HCT116 (cell line): Measurements from ENCODE around the gene PLCB1. TPM values are rescaled to one million over a fixed set of nuclear protein-coding genes. Genes with fewer than 3 reads are reported as not detected.

Source experiments
- ATAC-seq: fragments of 200-7000 bp; cut with Tn5 transposase; 2 replicates; pipeline ENCODE4 v1.9.1; 2020; ENCODE audit warnings: mild to moderate bottlenecking, moderate library complexity
- BruUV-seq: library from RNA; stranded (reverse); fragments of 400-500 nt; replicated peaks from 2 replicates; lab custom pipeline; 2021; lab: Mats Ljungman, UMichigan
- CTCF ChIA-PET: fragments of 300-600 bp; sonication (Branson Sonifier 250); formaldehyde crosslinking; loops from one replicate; lab custom pipeline; 2021; ENCODE audit warnings: antibody characterized with exemption; lab: Charles Lee
- POLR2A ChIA-PET: fragments of 300-600, 350-600 bp; sonication (Branson Sonifier 250); formaldehyde crosslinking; loops from one replicate; lab custom pipeline; 2021; ENCODE audit warnings: antibody characterized with exemption; lab: Charles Lee
- RAD21 ChIA-PET, 2 experiments: fragments of 300-600 bp; sonication (Branson Sonifier 250); formaldehyde crosslinking; loops; one replicate each; lab custom pipeline; 2023; ENCODE audit warnings: low total read pairs in 2 of 2; ENCODE audit not compliant: uncharacterized antibody in 2 of 2, unreplicated experiment in 2 of 2, low non-redundant PET in 1 of 2; lab: Charles Lee
- DNase-seq: peaks from one replicate; pipeline ENCODE4 v3.0.0-alpha.2; 2010; ENCODE audit warnings: low read depth, low spot score
- H2AFZ ChIP-seq: fragments of 200-600 bp; shearing (Covaris generic), sonication (generic); 2 replicates; pipeline ENCODE4 v1.6.1; 2017; ENCODE audit warnings: low read depth, mixed run types, mixed read lengths, antibody characterized with exemption, low read length; ENCODE audit not compliant: poor library complexity, severe bottlenecking
- H3K27ac ChIP-seq: 2 replicates; pipeline ENCODE4 v1.5.1; 2012; ENCODE audit warnings: low read depth, low read length
- H3K27me3 ChIP-seq: fragments of 200-600 bp; sonication (generic); 2 replicates; pipeline ENCODE4 v1.6.1; 2016; ENCODE audit warnings: mixed run types, low read length, mixed read lengths; ENCODE audit not compliant: insufficient read depth
- H3K36me3 ChIP-seq, 2 experiments: fragments of 200-500 bp in 1 of 2; fragments of 200-600 bp in 1 of 2; sonication (Bioruptor generic) in 1 of 2; sonication (generic) in 1 of 2; 2 replicates each; pipeline versions ENCODE4 v1.5.1 to v1.6.1; 2014 to 2016; ENCODE audit warnings: low read length in 2 of 2, inconsistent platforms in 1 of 2, mixed read lengths in 1 of 2, mixed run types in 1 of 2; ENCODE audit not compliant: insufficient read depth in 2 of 2, control insufficient read depth in 1 of 2
- H3K4me1 ChIP-seq, 2 experiments: fragments of 200-600 bp in 1 of 2; sonication (generic) in 1 of 2; 2 replicates each; pipeline versions ENCODE4 v1.5.1 to v1.6.1; 2012 to 2017; ENCODE audit warnings: low read length in 2 of 2, inconsistent platforms in 1 of 2, mild to moderate bottlenecking in 1 of 2, mixed read lengths in 1 of 2, mixed run types in 1 of 2, moderate library complexity in 1 of 2; ENCODE audit not compliant: insufficient read depth in 2 of 2, control insufficient read depth in 1 of 2
- H3K4me2 ChIP-seq: fragments of 200-600 bp; sonication (generic); 2 replicates; pipeline ENCODE4 v1.6.1; 2017; ENCODE audit warnings: mixed run types, low read length, mixed read lengths
- H3K4me3 ChIP-seq, 2 experiments: fragments of 200-600 bp in 1 of 2; sonication (generic) in 1 of 2; replicated peaks in 1 of 2; 2 replicates each; pipeline ENCODE4 v1.5.1; 2011 to 2016; ENCODE audit warnings: low read length in 2 of 2, control low read depth in 1 of 2, low read depth in 1 of 2, mild to moderate bottlenecking in 1 of 2, mixed read lengths in 1 of 2, mixed run types in 1 of 2
- H3K79me2 ChIP-seq: fragments of 200-600 bp; sonication (generic); 2 replicates; pipeline ENCODE4 v1.6.1; 2017; ENCODE audit warnings: mild to moderate bottlenecking, mixed run types, low read length, moderate library complexity, mixed read lengths; ENCODE audit not compliant: insufficient read depth
- H3K9ac ChIP-seq: fragments of 200-600 bp; sonication (generic); 2 replicates; pipeline ENCODE4 v1.6.1; 2016; ENCODE audit warnings: low read length, mixed read lengths
- H3K9me2 ChIP-seq: fragments of 200-600 bp; sonication (generic), shearing (Covaris generic); 2 replicates; pipeline ENCODE4 v1.6.1; 2017; ENCODE audit warnings: mixed run types, mild to moderate bottlenecking, moderate library complexity; ENCODE audit not compliant: insufficient read depth
- H3K9me3 ChIP-seq, 2 experiments: fragments of 200-500 bp in 1 of 2; fragments of 200-600 bp in 1 of 2; sonication (Bioruptor generic) in 1 of 2; sonication (generic) in 1 of 2; 2 replicates each; pipeline ENCODE4 v1.6.1; 2014 to 2017; ENCODE audit warnings: low read length in 2 of 2, mixed read lengths in 2 of 2, inconsistent platforms in 1 of 2, low read depth in 1 of 2, mild to moderate bottlenecking in 1 of 2, mixed run types in 1 of 2, moderate library complexity in 1 of 2; ENCODE audit not compliant: control insufficient read depth in 1 of 2, insufficient read depth in 1 of 2
- H4K20me1 ChIP-seq: fragments of 200-600 bp; sonication (generic), shearing (Covaris generic); 2 replicates; pipeline ENCODE4 v1.6.1; 2017; ENCODE audit warnings: mixed run types, mild to moderate bottlenecking, moderate library complexity; ENCODE audit not compliant: insufficient read depth
- FOSL1 ChIP-seq: IDR thresholded peaks from 2 replicates; pipeline ENCODE4 v1.6.1; 2012; ENCODE audit warnings: low read depth
- JUND ChIP-seq: IDR thresholded peaks from 2 replicates; pipeline ENCODE4 v1.6.1; 2012
- MAX ChIP-seq: IDR thresholded peaks from 2 replicates; pipeline ENCODE4 v1.6.1; 2012
- POLR2AphosphoS5 ChIP-seq: IDR thresholded peaks from 2 replicates; pipeline ENCODE4 v1.6.1; 2011; ENCODE audit warnings: mild to moderate bottlenecking, low read depth, low read length, moderate library complexity
- SRF ChIP-seq: IDR thresholded peaks from 2 replicates; pipeline ENCODE4 v1.6.1; 2012; ENCODE audit warnings: low read depth
- intact Hi-C: fragments of 100-400 bp; cut with micrococcal nuclease; formaldehyde crosslinking; loops from 2 replicates; pipeline ENCODE4 v1.10.0; 2022
- total RNA-seq: library from RNA; stranded (reverse); gene quantifications from one replicate; pipeline ENCODE4 v1.2.1, GENCODE V29; 2021; ENCODE audit not compliant: unreplicated experiment
- TF ChIP-seq, protein P1 (sequence below): IDR thresholded peaks from 2 replicates; pipeline ENCODE4 v1.6.1; 2011; ENCODE audit warnings: mild to moderate bottlenecking, low read length, moderate library complexity; ENCODE audit not compliant: insufficient replicate concordance; ENCODE audit errors: extremely low read depth

Gene PLCB1
- total RNA-seq, 1 experiment from 2014 or later: 15.8 TPM

- TF ChIP-seq, protein P1, sequence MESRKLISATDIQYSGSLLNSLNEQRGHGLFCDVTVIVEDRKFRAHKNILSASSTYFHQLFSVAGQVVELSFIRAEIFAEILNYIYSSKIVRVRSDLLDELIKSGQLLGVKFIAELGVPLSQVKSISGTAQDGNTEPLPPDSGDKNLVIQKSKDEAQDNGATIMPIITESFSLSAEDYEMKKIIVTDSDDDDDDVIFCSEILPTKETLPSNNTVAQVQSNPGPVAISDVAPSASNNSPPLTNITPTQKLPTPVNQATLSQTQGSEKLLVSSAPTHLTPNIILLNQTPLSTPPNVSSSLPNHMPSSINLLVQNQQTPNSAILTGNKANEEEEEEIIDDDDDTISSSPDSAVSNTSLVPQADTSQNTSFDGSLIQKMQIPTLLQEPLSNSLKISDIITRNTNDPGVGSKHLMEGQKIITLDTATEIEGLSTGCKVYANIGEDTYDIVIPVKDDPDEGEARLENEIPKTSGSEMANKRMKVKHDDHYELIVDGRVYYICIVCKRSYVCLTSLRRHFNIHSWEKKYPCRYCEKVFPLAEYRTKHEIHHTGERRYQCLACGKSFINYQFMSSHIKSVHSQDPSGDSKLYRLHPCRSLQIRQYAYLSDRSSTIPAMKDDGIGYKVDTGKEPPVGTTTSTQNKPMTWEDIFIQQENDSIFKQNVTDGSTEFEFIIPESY: no peak
Observed at GRCh38 chr20:8932192-8933165, 800.4 kb downstream of the PLCB1 start (continued).

- no peak for TF ChIP-seq POLR2AphosphoS5
- no peak for TF ChIP-seq MAX
- TF ChIP-seq FOSL1: no peak
- TF ChIP-seq, protein P1: no peak
- no peak for TF ChIP-seq SRF
- no peak for TF ChIP-seq JUND
- no peak overlapping the region for H3K9ac ChIP-seq
- H3K79me2 ChIP-seq: no peaks in the 10 kb centered on the region
- no peak overlapping the region for H3K27ac ChIP-seq
- H3K4me2 ChIP-seq: no peak overlapping the region
- ChIA-PET POLR2A (no interaction called here), CTCF (no interaction called here), RAD21 (no interaction called here)
- BruUV-seq: no TSS peak
- H3K27me3 ChIP-seq: no peaks in the 10 kb centered on the region
- no peaks in the 10 kb centered on the region for H4K20me1 ChIP-seq
- no peak overlapping the region for H3K4me3 ChIP-seq
- H3K9me2 ChIP-seq: no peaks in the 10 kb centered on the region
- intact Hi-C loops: no loop called here
- no peak for ATAC-seq
- no peak overlapping the region for H2AFZ ChIP-seq
- H3K4me1 ChIP-seq: no peaks in the 10 kb centered on the region
- DNase-seq: no peak
- no peaks in the 10 kb centered on the region for H3K9me3 ChIP-seq
- no peaks in the 10 kb centered on the region for H3K36me3 ChIP-seq
Observed at GRCh38 chr20:8933381-8933807, 801.3 kb downstream of the PLCB1 start.
